ENCODE measurements around the gene PPIL6. TPM values are rescaled to one million over a fixed set of nuclear protein-coding genes. Genes with fewer than 3 reads are reported as not detected.

Gene PPIL6
- total and polyA plus RNA-seq, 2 donors (not counting 1 experiment from before 2014, with no cell fraction given), result 0.85 to 1.8 TPM

DNA sequence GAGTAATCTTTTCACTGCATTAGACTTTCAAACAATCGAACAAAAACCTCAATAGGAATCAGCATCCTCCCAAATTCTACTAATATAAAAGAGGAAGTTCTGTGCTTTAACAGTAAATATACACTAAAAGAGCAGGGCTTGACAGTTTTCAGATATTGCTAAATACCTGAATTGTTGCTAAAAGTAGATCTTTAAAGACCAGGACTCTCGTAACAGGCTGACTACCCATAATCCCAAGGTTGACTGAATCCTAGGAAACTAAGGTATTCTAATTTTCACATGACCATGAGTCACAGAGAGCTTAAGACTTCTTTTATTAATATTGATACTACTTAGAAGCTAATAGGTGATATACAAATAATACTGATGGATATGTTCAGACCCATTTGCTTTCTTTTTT lies 68.3 kb downstream of the PPIL6 start:
- Histone ChIP-seq H3K79me2 (ENCODE audit: control insufficient read depth, insufficient read depth, low read length) (peaks cover 75% of the 10 kb centered on the region), H4K20me1 (ENCODE audit: control insufficient read depth, insufficient read depth, low read length, poor library complexity, severe bottlenecking) (peaks cover 76% of the 10 kb centered on the region), H3K4me3 (ENCODE audit: control extremely low read depth in 1 of 5, extremely low read depth in 1 of 5, insufficient read depth in 1 of 5, low read depth in 2 of 5, low read length in 4 of 5) (no peak overlapping the region), H3K9ac (ENCODE audit: low read length) (no peak overlapping the region), H3K4me1 (ENCODE audit: control insufficient read depth in 2 of 2, insufficient read depth in 2 of 2, low read length in 2 of 2) (peaks cover 17 to 18% of the 10 kb centered on the region in 2 donors), H2AFZ (ENCODE audit: insufficient read depth, low read depth, low read length, poor library complexity, severe bottlenecking) (no peak overlapping the region), H3K27ac (ENCODE audit: low read length in 2 of 2) (peak overlapping the region in 1 of 2 donors; percentile 53), H3K9me3 (ENCODE audit: control extremely low read depth in 1 of 3, control insufficient read depth in 2 of 3, insufficient read depth in 1 of 3, low read length in 2 of 3) (no peaks in the 10 kb centered on the region), H3K4me2 (replicated peaks; ENCODE audit: low read depth, low read length, poor library complexity, severe bottlenecking) (no peak overlapping the region), H3K36me3 (replicated peaks in 1 of 2; ENCODE audit: control extremely low read depth in 1 of 2, control insufficient read depth in 1 of 2, extremely low read depth in 1 of 2, insufficient read depth in 2 of 2, low read length in 1 of 2) (peaks cover 19 to 92% of the 10 kb centered on the region in 2 experiments), H3K27me3 (replicated peaks in 1 of 4; ENCODE audit: control extremely low read depth in 1 of 4, control insufficient read depth in 3 of 4, insufficient read depth in 4 of 4, low read length in 3 of 4) (no peaks in the 10 kb centered on the region)
- ChIA-PET POLR2A (no interaction called here), CTCF (interaction anchor here (1.0 to 3.1 kb wide), 2 partner anchors 11 to 183 kb away, joined by 3 to 17 read pairs; partner anchors contain the start of gene CD164)
- Mint-ChIP-seq H3K27ac (no peak overlapping the region), H3K4me1 (peaks cover 35% of the 10 kb centered on the region), H3K27me3 (no peaks in the 10 kb centered on the region), H3K4me3 (no peak overlapping the region), H3K9me3 (ENCODE audit: insufficient read depth) (no peaks in the 10 kb centered on the region)
- TF ChIP-seq, protein P1, sequence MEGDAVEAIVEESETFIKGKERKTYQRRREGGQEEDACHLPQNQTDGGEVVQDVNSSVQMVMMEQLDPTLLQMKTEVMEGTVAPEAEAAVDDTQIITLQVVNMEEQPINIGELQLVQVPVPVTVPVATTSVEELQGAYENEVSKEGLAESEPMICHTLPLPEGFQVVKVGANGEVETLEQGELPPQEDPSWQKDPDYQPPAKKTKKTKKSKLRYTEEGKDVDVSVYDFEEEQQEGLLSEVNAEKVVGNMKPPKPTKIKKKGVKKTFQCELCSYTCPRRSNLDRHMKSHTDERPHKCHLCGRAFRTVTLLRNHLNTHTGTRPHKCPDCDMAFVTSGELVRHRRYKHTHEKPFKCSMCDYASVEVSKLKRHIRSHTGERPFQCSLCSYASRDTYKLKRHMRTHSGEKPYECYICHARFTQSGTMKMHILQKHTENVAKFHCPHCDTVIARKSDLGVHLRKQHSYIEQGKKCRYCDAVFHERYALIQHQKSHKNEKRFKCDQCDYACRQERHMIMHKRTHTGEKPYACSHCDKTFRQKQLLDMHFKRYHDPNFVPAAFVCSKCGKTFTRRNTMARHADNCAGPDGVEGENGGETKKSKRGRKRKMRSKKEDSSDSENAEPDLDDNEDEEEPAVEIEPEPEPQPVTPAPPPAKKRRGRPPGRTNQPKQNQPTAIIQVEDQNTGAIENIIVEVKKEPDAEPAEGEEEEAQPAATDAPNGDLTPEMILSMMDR (IDR thresholded peaks at IDR 0.05), result no peak
- TF ChIP-seq EZH2 (IDR thresholded peaks at IDR 0.05; ENCODE audit: borderline replicate concordance, insufficient read depth, low read depth, low read length, poor library complexity, severe bottlenecking), result no peak
- intact Hi-C loops (cut with micrococcal nuclease), result no loop called here
- DNase-seq (no peak), ATAC-seq (ENCODE audit: low read depth) (no peak)
- no CpG with 5 or more reads among the region's 2 CpGs for WGBS (ENCODE audit: insufficient coverage)

DNA sequence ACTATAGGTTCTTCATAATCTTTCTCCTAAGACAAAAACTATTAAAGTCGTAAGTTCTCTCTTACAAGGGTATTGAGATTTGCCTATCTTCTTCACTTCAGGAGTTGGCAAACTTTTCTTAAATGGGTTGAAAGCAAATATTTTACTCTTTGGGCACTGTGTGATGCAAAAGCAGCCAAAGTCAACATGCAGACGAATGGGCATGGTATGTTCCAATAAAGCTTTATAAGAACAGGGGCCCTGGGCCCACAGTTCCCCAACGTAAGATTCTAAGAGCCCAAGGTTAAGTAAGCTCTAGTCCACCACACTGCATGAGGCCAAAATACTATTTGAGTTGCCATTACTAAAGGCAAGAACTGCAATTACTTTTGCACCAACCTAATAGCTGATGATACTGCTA lies 69.6 kb downstream of the PPIL6 start:
- H3K79me2 ChIP-seq (ENCODE audit: control insufficient read depth, insufficient read depth, low read length), result peaks cover 64% of the 10 kb centered on the region
- peaks cover 17 to 18% of the 10 kb centered on the region in 2 donors for H3K4me1 ChIP-seq (ENCODE audit: control insufficient read depth in 2 of 2, insufficient read depth in 2 of 2, low read length in 2 of 2)
- peaks cover 13 to 92% of the 10 kb centered on the region in 2 experiments for H3K36me3 ChIP-seq (replicated peaks in 1 of 2; ENCODE audit: control extremely low read depth in 1 of 2, control insufficient read depth in 1 of 2, extremely low read depth in 1 of 2, insufficient read depth in 2 of 2, low read length in 1 of 2)
- WGBS (ENCODE audit: insufficient coverage), result 0% methylated on average over 1 of the region's 3 CpGs
- H3K27ac ChIP-seq (ENCODE audit: low read length in 2 of 2), result no peak overlapping the region
- H2AFZ ChIP-seq (ENCODE audit: insufficient read depth, low read depth, low read length, poor library complexity, severe bottlenecking), result no peak overlapping the region
- intact Hi-C loops (cut with micrococcal nuclease), result no loop called here
- H3K9me3 Mint-ChIP-seq (ENCODE audit: insufficient read depth), result no peaks in the 10 kb centered on the region
- H3K4me3 ChIP-seq (ENCODE audit: control extremely low read depth in 1 of 5, extremely low read depth in 1 of 5, insufficient read depth in 1 of 5, low read depth in 2 of 5, low read length in 4 of 5), result no peak overlapping the region
- H3K27me3 ChIP-seq (replicated peaks in 1 of 4; ENCODE audit: control extremely low read depth in 1 of 4, control insufficient read depth in 3 of 4, insufficient read depth in 4 of 4, low read length in 3 of 4), result no peaks in the 10 kb centered on the region
- ChIA-PET CTCF (interaction anchor here (0.7 to 2.0 kb wide), 4 partner anchors 15 to 257 kb away, joined by 3 to 6 read pairs (median 5); no protein-coding TSS in a partner anchor), POLR2A (no interaction called here)
- H3K9ac ChIP-seq (ENCODE audit: low read length), result no peak overlapping the region
- DNase-seq (no peak), ATAC-seq (ENCODE audit: low read depth) (no peak)
- TF ChIP-seq, protein P1 (IDR thresholded peaks at IDR 0.05), result no peak
- TF ChIP-seq EZH2 (IDR thresholded peaks at IDR 0.05; ENCODE audit: borderline replicate concordance, insufficient read depth, low read depth, low read length, poor library complexity, severe bottlenecking), result no peak
- H3K4me2 ChIP-seq (replicated peaks; ENCODE audit: low read depth, low read length, poor library complexity, severe bottlenecking), result no peak overlapping the region
- no peaks in the 10 kb centered on the region for H3K27me3 Mint-ChIP-seq
- H3K4me1 Mint-ChIP-seq, result peaks cover 28% of the 10 kb centered on the region
- H3K4me3 Mint-ChIP-seq, result no peak overlapping the region
- peaks cover 63% of the 10 kb centered on the region for H4K20me1 ChIP-seq (ENCODE audit: control insufficient read depth, insufficient read depth, low read length, poor library complexity, severe bottlenecking)
- no peak overlapping the region for H3K27ac Mint-ChIP-seq
- no peaks in the 10 kb centered on the region for H3K9me3 ChIP-seq (ENCODE audit: control extremely low read depth in 1 of 3, control insufficient read depth in 2 of 3, insufficient read depth in 1 of 3, low read length in 2 of 3)
